Neural cell (in vitro differentiated cells): ENCODE measurements around the gene KRT33A.

Experiments
- EZH2 ChIP-seq: fragments of 200-600, 300-800 bp; shearing (Covaris generic), sonication (generic); IDR thresholded peaks from 2 replicates; pipeline ENCODE4 v1.6.1; 2014; ENCODE audit warnings: antibody characterized with exemption, low read length, borderline replicate concordance, mild to moderate bottlenecking; ENCODE audit not compliant: insufficient read depth, poor library complexity, severe bottlenecking
- TF ChIP-seq, protein P1 (sequence below): fragments of 450-650 bp; IDR thresholded peaks from 2 replicates; pipeline ENCODE4 v1.5.1; 2014; ENCODE audit warnings: antibody characterized with exemption, mild to moderate bottlenecking, moderate library complexity; ENCODE audit not compliant: poor library complexity, severe bottlenecking
- TF ChIP-seq, protein P2 (sequence below): IDR thresholded peaks from 2 replicates; pipeline ENCODE4 v1.6.1; 2012; ENCODE audit warnings: borderline replicate concordance

DNA sequence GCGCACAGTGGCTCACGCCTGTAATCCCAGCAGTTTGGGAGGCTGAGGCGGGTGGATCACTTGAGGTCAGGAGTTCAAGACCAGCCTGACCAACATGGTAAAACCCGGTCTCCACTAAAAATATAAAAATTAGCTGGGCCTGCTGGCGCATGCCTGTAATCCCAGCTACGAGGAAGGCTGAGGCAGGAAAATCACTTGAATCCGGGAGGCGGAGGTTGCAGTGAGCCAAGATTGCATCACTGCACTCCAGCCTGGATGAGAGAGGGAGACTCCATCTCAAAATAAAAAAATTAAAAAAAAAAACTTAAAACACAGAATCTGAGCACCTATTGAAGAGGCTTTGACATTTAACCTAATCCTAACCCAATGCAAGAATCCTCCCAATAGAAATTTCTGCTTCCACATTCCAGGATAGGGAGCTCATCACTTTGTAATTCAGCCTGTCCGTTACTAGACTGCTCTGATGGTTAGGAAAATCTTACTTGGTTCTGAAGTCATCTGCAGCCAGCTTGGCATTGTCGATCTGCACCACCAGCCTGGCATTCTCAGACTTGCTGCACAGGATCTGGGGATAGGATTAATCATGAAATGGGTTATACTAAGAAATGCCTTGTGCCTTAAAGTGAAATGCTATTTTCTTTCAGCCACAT is 16.9 kb upstream of the KRT33A start:
- TF ChIP-seq, protein P1, sequence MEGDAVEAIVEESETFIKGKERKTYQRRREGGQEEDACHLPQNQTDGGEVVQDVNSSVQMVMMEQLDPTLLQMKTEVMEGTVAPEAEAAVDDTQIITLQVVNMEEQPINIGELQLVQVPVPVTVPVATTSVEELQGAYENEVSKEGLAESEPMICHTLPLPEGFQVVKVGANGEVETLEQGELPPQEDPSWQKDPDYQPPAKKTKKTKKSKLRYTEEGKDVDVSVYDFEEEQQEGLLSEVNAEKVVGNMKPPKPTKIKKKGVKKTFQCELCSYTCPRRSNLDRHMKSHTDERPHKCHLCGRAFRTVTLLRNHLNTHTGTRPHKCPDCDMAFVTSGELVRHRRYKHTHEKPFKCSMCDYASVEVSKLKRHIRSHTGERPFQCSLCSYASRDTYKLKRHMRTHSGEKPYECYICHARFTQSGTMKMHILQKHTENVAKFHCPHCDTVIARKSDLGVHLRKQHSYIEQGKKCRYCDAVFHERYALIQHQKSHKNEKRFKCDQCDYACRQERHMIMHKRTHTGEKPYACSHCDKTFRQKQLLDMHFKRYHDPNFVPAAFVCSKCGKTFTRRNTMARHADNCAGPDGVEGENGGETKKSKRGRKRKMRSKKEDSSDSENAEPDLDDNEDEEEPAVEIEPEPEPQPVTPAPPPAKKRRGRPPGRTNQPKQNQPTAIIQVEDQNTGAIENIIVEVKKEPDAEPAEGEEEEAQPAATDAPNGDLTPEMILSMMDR: no peak
- TF ChIP-seq EZH2: no peak
- TF ChIP-seq, protein P2, sequence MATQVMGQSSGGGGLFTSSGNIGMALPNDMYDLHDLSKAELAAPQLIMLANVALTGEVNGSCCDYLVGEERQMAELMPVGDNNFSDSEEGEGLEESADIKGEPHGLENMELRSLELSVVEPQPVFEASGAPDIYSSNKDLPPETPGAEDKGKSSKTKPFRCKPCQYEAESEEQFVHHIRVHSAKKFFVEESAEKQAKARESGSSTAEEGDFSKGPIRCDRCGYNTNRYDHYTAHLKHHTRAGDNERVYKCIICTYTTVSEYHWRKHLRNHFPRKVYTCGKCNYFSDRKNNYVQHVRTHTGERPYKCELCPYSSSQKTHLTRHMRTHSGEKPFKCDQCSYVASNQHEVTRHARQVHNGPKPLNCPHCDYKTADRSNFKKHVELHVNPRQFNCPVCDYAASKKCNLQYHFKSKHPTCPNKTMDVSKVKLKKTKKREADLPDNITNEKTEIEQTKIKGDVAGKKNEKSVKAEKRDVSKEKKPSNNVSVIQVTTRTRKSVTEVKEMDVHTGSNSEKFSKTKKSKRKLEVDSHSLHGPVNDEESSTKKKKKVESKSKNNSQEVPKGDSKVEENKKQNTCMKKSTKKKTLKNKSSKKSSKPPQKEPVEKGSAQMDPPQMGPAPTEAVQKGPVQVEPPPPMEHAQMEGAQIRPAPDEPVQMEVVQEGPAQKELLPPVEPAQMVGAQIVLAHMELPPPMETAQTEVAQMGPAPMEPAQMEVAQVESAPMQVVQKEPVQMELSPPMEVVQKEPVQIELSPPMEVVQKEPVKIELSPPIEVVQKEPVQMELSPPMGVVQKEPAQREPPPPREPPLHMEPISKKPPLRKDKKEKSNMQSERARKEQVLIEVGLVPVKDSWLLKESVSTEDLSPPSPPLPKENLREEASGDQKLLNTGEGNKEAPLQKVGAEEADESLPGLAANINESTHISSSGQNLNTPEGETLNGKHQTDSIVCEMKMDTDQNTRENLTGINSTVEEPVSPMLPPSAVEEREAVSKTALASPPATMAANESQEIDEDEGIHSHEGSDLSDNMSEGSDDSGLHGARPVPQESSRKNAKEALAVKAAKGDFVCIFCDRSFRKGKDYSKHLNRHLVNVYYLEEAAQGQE: no peak
